ENCODE results near the gene LRCH1.

The LRCH1 gene

GRCh38 chr13:46717275-46717674 lies 164.3 kb downstream of the LRCH1 start:
- Histone ChIP-seq H3K27me3 (ENCODE audit: insufficient read depth, poor library complexity, severe bottlenecking) (no peaks in the 10 kb centered on the region), H3K27ac (replicated peaks) (no peak overlapping the region), H3K4me3 (replicated peaks; ENCODE audit: insufficient read depth, low read length) (no peak overlapping the region)
- DNase-seq (ENCODE audit: low read depth in 1 of 2, low spot score in 1 of 2) = no peak
- TF ChIP-seq GABPA (IDR thresholded peaks at IDR 0.05; ENCODE audit: low read depth) = no peak
- TF ChIP-seq SPI1 (IDR thresholded peaks at IDR 0.05; ENCODE audit: borderline replicate concordance, low read depth) = no peak
- TF ChIP-seq POLR2AphosphoS5 (IDR thresholded peaks at IDR 0.05; ENCODE audit: low read depth) = no peak
- TF ChIP-seq, protein P1, sequence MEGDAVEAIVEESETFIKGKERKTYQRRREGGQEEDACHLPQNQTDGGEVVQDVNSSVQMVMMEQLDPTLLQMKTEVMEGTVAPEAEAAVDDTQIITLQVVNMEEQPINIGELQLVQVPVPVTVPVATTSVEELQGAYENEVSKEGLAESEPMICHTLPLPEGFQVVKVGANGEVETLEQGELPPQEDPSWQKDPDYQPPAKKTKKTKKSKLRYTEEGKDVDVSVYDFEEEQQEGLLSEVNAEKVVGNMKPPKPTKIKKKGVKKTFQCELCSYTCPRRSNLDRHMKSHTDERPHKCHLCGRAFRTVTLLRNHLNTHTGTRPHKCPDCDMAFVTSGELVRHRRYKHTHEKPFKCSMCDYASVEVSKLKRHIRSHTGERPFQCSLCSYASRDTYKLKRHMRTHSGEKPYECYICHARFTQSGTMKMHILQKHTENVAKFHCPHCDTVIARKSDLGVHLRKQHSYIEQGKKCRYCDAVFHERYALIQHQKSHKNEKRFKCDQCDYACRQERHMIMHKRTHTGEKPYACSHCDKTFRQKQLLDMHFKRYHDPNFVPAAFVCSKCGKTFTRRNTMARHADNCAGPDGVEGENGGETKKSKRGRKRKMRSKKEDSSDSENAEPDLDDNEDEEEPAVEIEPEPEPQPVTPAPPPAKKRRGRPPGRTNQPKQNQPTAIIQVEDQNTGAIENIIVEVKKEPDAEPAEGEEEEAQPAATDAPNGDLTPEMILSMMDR (IDR thresholded peaks at IDR 0.05; ENCODE audit: insufficient read depth, low read length) = no peak
- no peak for TF ChIP-seq REST (IDR thresholded peaks at IDR 0.05; ENCODE audit: insufficient replicate concordance, low read depth)

GRCh38 chr13:46717856-46718255 lies 164.9 kb downstream of the LRCH1 start:
- peak in 1 of 2 experiments; percentile 21 for DNase-seq (ENCODE audit: low read depth in 1 of 2, low spot score in 1 of 2)
- Histone ChIP-seq H3K27ac (replicated peaks) (no peak overlapping the region), H3K27me3 (ENCODE audit: insufficient read depth, poor library complexity, severe bottlenecking) (no peaks in the 10 kb centered on the region), H3K4me3 (replicated peaks; ENCODE audit: insufficient read depth, low read length) (no peak overlapping the region)
- TF ChIP-seq POLR2AphosphoS5 (IDR thresholded peaks at IDR 0.05; ENCODE audit: low read depth) (no peak), SPI1 (IDR thresholded peaks at IDR 0.05; ENCODE audit: borderline replicate concordance, low read depth) (no peak), GABPA (IDR thresholded peaks at IDR 0.05; ENCODE audit: low read depth) (no peak), REST (IDR thresholded peaks at IDR 0.05; ENCODE audit: insufficient replicate concordance, low read depth) (no peak)
- TF ChIP-seq, protein P1 (IDR thresholded peaks at IDR 0.05; ENCODE audit: insufficient read depth, low read length) = no peak

DNA sequence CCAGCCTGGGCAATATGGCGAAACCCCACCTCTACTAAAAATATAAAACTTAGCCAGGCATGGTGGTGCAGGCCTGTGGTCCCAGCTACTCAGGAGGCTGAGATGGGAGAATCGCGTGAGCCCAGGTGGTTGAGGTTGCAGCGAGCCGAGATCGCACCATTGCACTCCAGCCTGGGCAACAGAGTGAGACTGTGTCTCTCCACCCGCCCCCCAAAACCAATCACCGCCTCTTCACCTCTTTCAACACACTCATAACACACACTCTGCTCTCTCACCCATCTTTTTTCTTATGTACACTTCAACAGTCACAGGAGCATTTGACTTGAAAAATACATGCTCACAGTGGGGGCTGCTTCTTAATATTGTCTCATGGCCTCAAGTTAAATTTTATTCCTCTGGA lies 167.2 kb downstream of the LRCH1 start:
- no peak for TF ChIP-seq REST (IDR thresholded peaks at IDR 0.05; ENCODE audit: insufficient replicate concordance, low read depth)
- TF ChIP-seq GABPA (IDR thresholded peaks at IDR 0.05; ENCODE audit: low read depth) = no peak
- TF ChIP-seq POLR2AphosphoS5 (IDR thresholded peaks at IDR 0.05; ENCODE audit: low read depth) = no peak
- TF ChIP-seq SPI1 (IDR thresholded peaks at IDR 0.05; ENCODE audit: borderline replicate concordance, low read depth) = no peak
- TF ChIP-seq, protein P1 (IDR thresholded peaks at IDR 0.05; ENCODE audit: insufficient read depth, low read length) = no peak
- no peak for DNase-seq (ENCODE audit: low read depth in 1 of 2, low spot score in 1 of 2)

More for the DNA sequence above, 167.2 kb downstream of the LRCH1 start:
- Histone ChIP-seq H3K27ac (replicated peaks) (no peak overlapping the region), H3K27me3 (ENCODE audit: insufficient read depth, poor library complexity, severe bottlenecking) (no peaks in the 10 kb centered on the region), H3K4me3 (replicated peaks; ENCODE audit: insufficient read depth, low read length) (no peak overlapping the region)

All from HL-60 (cell line).